Adrenal gland (tissue), 5 donors: ENCODE data around the gene ARHGEF10L.

Experiments
- CTCF ChIP-seq, 6 experiments: fragments of 450-650 bp in 4 of 6; fragments of 200-600 bp in 2 of 6; sonication (generic) in 1 of 6; IDR thresholded peaks; 1 replicate in 5 of 6; 2 replicates in 1 of 6; pipeline versions ENCODE4 v1.5.1 to v1.8.0; 2016 to 2021; ENCODE audit warnings: antibody characterized with exemption in 6 of 6, mild to moderate bottlenecking in 2 of 6, moderate library complexity in 1 of 6
- POLR2A ChIP-seq, 2 donors: fragments of 450-650 bp; IDR thresholded peaks; one replicate each; pipeline ENCODE4 v1.6.1; 2017; ENCODE audit warnings: antibody characterized with exemption in 2 of 2, mild to moderate bottlenecking in 2 of 2, moderate library complexity in 1 of 2
- donor health status: DM: no; HTN: no; CAD: no.

- TF ChIP-seq CTCF (IDR thresholded peaks at IDR 0.05) (no peak), POLR2A (IDR thresholded peaks at IDR 0.05) (no peak)
These were observed 42.8 kb downstream of the ARHGEF10L start for GRCh38 chr1:17582124-17582774.
